H1 (cell line): Measurements from ENCODE around the gene ANKRD62. TPM values are rescaled to one million over a fixed set of nuclear protein-coding genes. Genes with fewer than 3 reads are reported as not detected.
"Not testable (repeated sequence)": the region's sequence is repeated elsewhere in the genome, so short reads cannot be mapped to it uniquely, and the experiment has no call there.

ENCODE experiments used
- CTCF ChIA-PET: fragments of 300-600 bp; sonication (Branson Sonifier 250); formaldehyde crosslinking; loops from one replicate; lab custom pipeline; 2021; ENCODE audit not compliant: partially characterized antibody; lab: Charles Lee
- POLR2A ChIA-PET: fragments of 300-600 bp; sonication (Branson Sonifier 250); formaldehyde crosslinking; loops from one replicate; lab custom pipeline; 2021; ENCODE audit warnings: inconsistent platforms; ENCODE audit not compliant: partially characterized antibody; lab: Charles Lee
- DNase-seq, 2 experiments: peaks; one replicate each; pipeline versions ENCODE4 v3.0.0 to v3.0.0-alpha.2; 2010 to 2022; ENCODE audit warnings: low spot score in 2 of 2, low read depth in 1 of 2, mixed read lengths in 1 of 2
- FAIRE-seq: peaks from 2 replicates; lab custom pipeline; 2011; peaks lifted over from hg19 to GRCh38; lab: Jason Lieb, UNC
- H2AFZ ChIP-seq: 2 replicates; pipeline ENCODE4 v1.8.1; 2012; ENCODE audit warnings: low read length, inconsistent platforms
- H2AK5ac ChIP-seq: 2 replicates; pipeline ENCODE4 v1.6.1; 2013; ENCODE audit warnings: low read depth, low read length
- H2BK120ac ChIP-seq: replicated peaks from 2 replicates; pipeline ENCODE3; 2013; ENCODE audit warnings: low read depth, low read length, inconsistent platforms
- H2BK12ac ChIP-seq: 2 replicates; pipeline ENCODE4 v1.6.1; 2013; ENCODE audit warnings: low read depth, low read length
- H2BK15ac ChIP-seq: 2 replicates; pipeline ENCODE4 v1.6.1; 2013; ENCODE audit warnings: low read length
- H2BK20ac ChIP-seq: 2 replicates; pipeline ENCODE4 v1.6.1; 2013; ENCODE audit warnings: low read length
- H2BK5ac ChIP-seq: 2 replicates; pipeline ENCODE4 v1.6.1; 2013; ENCODE audit warnings: low read depth, low read length
- H3K14ac ChIP-seq: 2 replicates; pipeline ENCODE4 v1.6.1; 2013; ENCODE audit warnings: inconsistent platforms; ENCODE audit not compliant: insufficient read length
- H3K18ac ChIP-seq: 2 replicates; pipeline ENCODE4 v1.6.1; 2013; ENCODE audit warnings: low read length; ENCODE audit errors: extremely low read depth
- H3K23ac ChIP-seq: 2 replicates; pipeline ENCODE4 v1.6.1; 2013; ENCODE audit warnings: inconsistent platforms; ENCODE audit not compliant: insufficient read length
- H3K23me2 ChIP-seq: 2 replicates; pipeline ENCODE4 v1.6.1; 2013; ENCODE audit warnings: low read depth, low read length
- H3K27ac ChIP-seq: 2 replicates; pipeline ENCODE4 v1.6.1; 2011; ENCODE audit warnings: low read depth, low read length, inconsistent platforms
- H3K27me3 ChIP-seq, 4 experiments: replicated peaks in 1 of 4; 1 replicate in 1 of 4; 2 replicates in 3 of 4; pipeline versions ENCODE4 v1.6.1 to v1.8.1; 2011 to 2013; ENCODE audit warnings: low read length in 3 of 4, mild to moderate bottlenecking in 3 of 4, inconsistent platforms in 2 of 4, mixed read lengths in 2 of 4, moderate library complexity in 1 of 4; ENCODE audit not compliant: control insufficient read depth in 3 of 4, insufficient read depth in 3 of 4; ENCODE audit errors: extremely low read depth in 1 of 4
- H3K36me3 ChIP-seq, 4 experiments: 2 replicates each; pipeline versions ENCODE4 v1.6.1 to v1.8.1; 2011 to 2013; ENCODE audit warnings: mild to moderate bottlenecking in 4 of 4, low read length in 3 of 4, moderate library complexity in 2 of 4, control low read depth in 1 of 4, inconsistent platforms in 1 of 4; ENCODE audit not compliant: insufficient read depth in 4 of 4, control insufficient read depth in 2 of 4
- H3K4ac ChIP-seq: replicated peaks from 2 replicates; pipeline ENCODE3; 2013; ENCODE audit warnings: low read length, low read depth, mixed read lengths, inconsistent platforms; ENCODE audit not compliant: insufficient read length
- H3K4me1 ChIP-seq, 4 experiments: replicated peaks in 1 of 4; 1 replicate in 1 of 4; 2 replicates in 3 of 4; pipeline versions ENCODE4 v1.6.1 to v1.8.1; 2011 to 2013; ENCODE audit warnings: low read length in 3 of 4, inconsistent platforms in 2 of 4, mixed read lengths in 1 of 4; ENCODE audit not compliant: insufficient read depth in 4 of 4, control insufficient read depth in 3 of 4
- H3K4me2 ChIP-seq, 2 experiments: 2 replicates each; pipeline versions ENCODE4 v1.6.1 to v1.8.1; 2011 to 2013; ENCODE audit warnings: low read depth in 2 of 2, low read length in 2 of 2, control low read depth in 1 of 2, inconsistent platforms in 1 of 2, mild to moderate bottlenecking in 1 of 2; ENCODE audit not compliant: insufficient read depth in 1 of 2
- H3K4me3 ChIP-seq, 4 experiments: fragments of 200-600, 300-600 bp in 1 of 4; sonication (generic), shearing (Covaris generic), sonication (Bioruptor Twin) in 1 of 4; 2 replicates each; pipeline versions ENCODE4 v1.5.1 to v1.8.1; 2011 to 2016; ENCODE audit warnings: low read length in 4 of 4, low read depth in 3 of 4, control low read depth in 2 of 4, inconsistent platforms in 2 of 4, mild to moderate bottlenecking in 2 of 4, mixed read lengths in 1 of 4, moderate library complexity in 1 of 4; ENCODE audit not compliant: insufficient read depth in 2 of 4; ENCODE audit errors: extremely low read depth in 1 of 4
- H3K56ac ChIP-seq: replicated peaks from 2 replicates; pipeline ENCODE3; 2013; ENCODE audit warnings: low read depth, mild to moderate bottlenecking, mixed read lengths, low read length, inconsistent platforms; ENCODE audit not compliant: insufficient read length
- H3K79me1 ChIP-seq: 2 replicates; pipeline ENCODE4 v1.6.1; 2013; ENCODE audit warnings: low read depth, low read length, control low read depth
- H3K79me2 ChIP-seq, 2 experiments: 2 replicates each; pipeline versions ENCODE4 v1.6.1 to v1.8.1; 2012 to 2013; ENCODE audit warnings: low read length in 2 of 2, mild to moderate bottlenecking in 2 of 2, inconsistent platforms in 1 of 2; ENCODE audit not compliant: insufficient read depth in 2 of 2, control insufficient read depth in 1 of 2
- H3K9ac ChIP-seq, 4 experiments: replicated peaks in 1 of 4; 1 replicate in 1 of 4; 2 replicates in 3 of 4; pipeline versions ENCODE4 v1.6.1 to v1.8.1; 2011 to 2013; ENCODE audit warnings: low read depth in 3 of 4, low read length in 3 of 4, control low read depth in 2 of 4, mild to moderate bottlenecking in 2 of 4, moderate library complexity in 2 of 4, inconsistent platforms in 1 of 4; ENCODE audit errors: extremely low read depth in 1 of 4
- H3K9me3 ChIP-seq, 2 experiments: 2 replicates each; pipeline versions ENCODE4 v1.6.1 to v1.8.1; 2012 to 2013; ENCODE audit warnings: mild to moderate bottlenecking in 2 of 2, moderate library complexity in 2 of 2, control low read depth in 1 of 2, inconsistent platforms in 1 of 2, low read depth in 1 of 2, low read length in 1 of 2, mixed read lengths in 1 of 2; ENCODE audit not compliant: insufficient read depth in 2 of 2
- H4K20me1 ChIP-seq, 2 experiments: replicated peaks in 1 of 2; 2 replicates each; pipeline versions ENCODE3 to v1.8.1; 2011 to 2013; ENCODE audit warnings: inconsistent platforms in 2 of 2, low read length in 2 of 2, mild to moderate bottlenecking in 1 of 2; ENCODE audit not compliant: insufficient read depth in 2 of 2, control insufficient read depth in 1 of 2
- H4K5ac ChIP-seq: 2 replicates; pipeline ENCODE4 v1.6.1; 2013; ENCODE audit warnings: low read length, low read depth, mixed read lengths, inconsistent platforms; ENCODE audit not compliant: insufficient read length
- H4K8ac ChIP-seq: 2 replicates; pipeline ENCODE4 v1.8.0; 2013; ENCODE audit warnings: mild to moderate bottlenecking, moderate library complexity, low read length, inconsistent platforms; ENCODE audit not compliant: insufficient read depth; ENCODE audit errors: extremely low read depth
- H4K91ac ChIP-seq: replicated peaks from 2 replicates; pipeline ENCODE3; 2013; ENCODE audit warnings: low read length, mixed read lengths, inconsistent platforms; ENCODE audit not compliant: insufficient read length
- GABPA ChIP-seq: IDR thresholded peaks from 2 replicates; pipeline ENCODE4 v1.6.1; 2011; ENCODE audit warnings: mild to moderate bottlenecking, low read length, moderate library complexity, borderline replicate concordance; ENCODE audit not compliant: insufficient read depth
- WGBS, 2 experiments: shearing (Covaris generic) in 1 of 2; methylation state at CpG; one replicate each; pipeline versions ENCODE4 v1.1.6 to v1.1.7; 2013 to 2015; ENCODE audit warnings: low lambda C conversion rate in 2 of 2, mixed read lengths in 2 of 2, inconsistent platforms in 1 of 2, low coverage in 1 of 2, missing lambda C conversion rate in 1 of 2; ENCODE audit not compliant: insufficient replicate concordance in 2 of 2, insufficient coverage in 1 of 2, insufficient read length in 1 of 2; ENCODE audit errors: extremely low coverage in 1 of 2, missing lambda C conversion rate in 1 of 2; 5-methylcytosine and 5-hydroxymethylcytosine counted together
- polyA plus RNA-seq, 7 experiments: library from polyadenylated mRNA; depleted of rRNA in 3 of 7; stranded (reverse) in 5 of 7; unstranded in 2 of 7; fragments of >200 nt in 5 of 7; fragments of 200-250 nt in 2 of 7; gene quantifications; 1 replicate in 5 of 7; 2 replicates in 1 of 7; 4 replicates in 1 of 7; pipeline versions ENCODE4 v1.2.1 to v1.2.3, GENCODE V29; 2011 to 2013; ENCODE audit warnings: missing spikeins in 2 of 7, mixed read lengths in 2 of 7
- total RNA-seq: library from RNA; stranded (reverse); fragmentation: NEBNext Ultra II Directional; extraction: Animal tissue kit (Norgen Biotek cat#: 25700); gene quantifications from 2 replicates; pipeline ENCODE4 v1.2.1, GENCODE V29; 2021

The ANKRD62 gene
- total and polyA plus RNA-seq, 2 of the 8 experiments (the other 6 are each of a cell fraction or from before 2014, with no cell fraction given): not detected

DNA sequence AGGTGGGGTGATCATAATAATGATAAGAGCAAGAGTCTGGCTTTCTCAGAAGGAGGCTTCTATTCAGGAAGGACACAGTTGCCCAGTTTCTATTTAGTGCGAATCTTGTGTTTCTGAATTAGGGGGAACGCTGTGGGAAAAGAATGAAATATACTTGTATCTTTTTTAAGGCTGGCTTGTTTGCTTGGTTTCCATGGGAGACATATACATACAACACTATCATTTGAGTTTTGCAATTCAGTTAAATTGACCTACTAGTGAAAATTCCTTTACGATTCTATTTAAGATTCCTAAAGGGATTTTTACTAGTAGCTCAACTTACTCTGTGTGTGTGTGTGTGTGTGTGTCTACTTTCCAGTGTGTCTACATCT, 24.7 kb upstream of the ANKRD62 start (continued):
- TF ChIP-seq GABPA: no peak
- TF ChIP-seq, all 59 proteins: peak for 0

DNA sequence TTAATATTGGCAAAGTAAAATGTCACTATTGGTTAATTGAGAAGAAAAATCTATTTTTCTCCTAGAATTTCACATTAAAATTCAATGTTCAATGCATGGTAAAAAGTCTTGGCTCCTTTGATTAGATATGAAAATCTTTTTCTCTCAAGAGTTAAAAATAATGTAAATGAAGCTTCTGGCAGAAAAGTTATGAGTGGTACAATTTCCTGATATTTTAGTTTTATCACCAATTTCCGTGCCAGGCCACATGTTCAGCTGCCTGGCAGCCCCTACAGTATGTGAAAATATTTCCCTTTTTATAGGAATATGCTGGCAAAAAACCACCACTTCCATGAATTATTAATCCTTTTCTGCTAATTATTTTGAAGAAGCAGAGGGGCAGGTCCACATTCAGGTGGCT, 22.6 kb upstream of the ANKRD62 start:
- H4K8ac ChIP-seq, H3K27ac ChIP-seq, H3K79me2 ChIP-seq, H2BK12ac ChIP-seq, POLR2A ChIA-PET, H3K79me1 ChIP-seq, H3K27me3 ChIP-seq, H3K9me3 ChIP-seq, H3K36me3 ChIP-seq, H3K18ac ChIP-seq, H4K20me1 ChIP-seq, H2BK15ac ChIP-seq, H3K4me3 ChIP-seq, H3K9ac ChIP-seq, H2BK120ac ChIP-seq, H3K4me1 ChIP-seq, H2AFZ ChIP-seq, H2BK20ac ChIP-seq, FAIRE-seq, H3K14ac ChIP-seq, DNase-seq, H3K23me2 ChIP-seq, H3K4me2 ChIP-seq, H2AK5ac ChIP-seq, H4K91ac ChIP-seq, H3K4ac ChIP-seq, H3K23ac ChIP-seq, H3K56ac ChIP-seq, H2BK5ac ChIP-seq, H4K5ac ChIP-seq: not testable (repeated sequence)
- WGBS, 2 experiments: 72% methylated on average over 1 of the region's 1 CpG; no CpG with 5 or more reads in 1 of the 2 experiments
- CTCF ChIA-PET: interaction anchor here (0.7 kb wide), 1 partner anchor 14 kb away, joined by 3 read pairs; no protein-coding TSS in a partner anchor
